GM21723 (cell line): ENCODE data around the gene C19orf73.
"Not testable (repeated sequence)": the region's sequence is repeated elsewhere in the genome, so short reads cannot be mapped to it uniquely, and the experiment has no call there.

Experiments used
- ATAC-seq: cut with Tn5 transposase; IDR thresholded peaks from one replicate; pipeline ENCODE4 v1.9.1; 2021; ENCODE audit warnings: mild to moderate bottlenecking, moderate library complexity; ENCODE audit not compliant: unreplicated experiment

Gene C19orf73

GRCh38 chr19:49123285-49123684, 4.3 kb upstream of the C19orf73 start:
- ATAC-seq, result not testable (repeated sequence)

DNA sequence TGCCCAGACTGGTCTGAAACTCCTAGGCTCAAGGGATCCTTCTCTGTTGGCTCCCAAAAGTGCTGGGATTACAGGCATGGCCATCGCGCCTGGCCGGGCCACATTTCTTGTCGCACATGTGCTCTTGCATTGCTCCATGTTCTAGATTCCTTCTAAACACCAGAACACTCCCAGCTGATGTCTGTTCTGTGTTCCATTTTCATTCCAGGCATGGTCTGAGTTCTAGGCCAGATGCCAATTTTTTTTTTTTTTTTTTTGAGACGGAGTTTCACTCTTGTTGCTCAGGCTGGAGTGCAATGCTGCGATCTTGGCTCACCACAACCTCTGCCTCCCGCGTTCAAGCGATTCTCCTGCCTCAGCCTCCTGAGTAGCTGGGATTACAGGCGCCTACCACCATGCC, 2.9 kb upstream of the C19orf73 start:
- not testable (repeated sequence) for ATAC-seq

GRCh38 chr19:49120868-49121267, 1.9 kb upstream of the C19orf73 start:
- ATAC-seq, result no peak

GRCh38 chr19:49120325-49120683, 1.4 kb upstream of the C19orf73 start:
- no peak for ATAC-seq

DNA sequence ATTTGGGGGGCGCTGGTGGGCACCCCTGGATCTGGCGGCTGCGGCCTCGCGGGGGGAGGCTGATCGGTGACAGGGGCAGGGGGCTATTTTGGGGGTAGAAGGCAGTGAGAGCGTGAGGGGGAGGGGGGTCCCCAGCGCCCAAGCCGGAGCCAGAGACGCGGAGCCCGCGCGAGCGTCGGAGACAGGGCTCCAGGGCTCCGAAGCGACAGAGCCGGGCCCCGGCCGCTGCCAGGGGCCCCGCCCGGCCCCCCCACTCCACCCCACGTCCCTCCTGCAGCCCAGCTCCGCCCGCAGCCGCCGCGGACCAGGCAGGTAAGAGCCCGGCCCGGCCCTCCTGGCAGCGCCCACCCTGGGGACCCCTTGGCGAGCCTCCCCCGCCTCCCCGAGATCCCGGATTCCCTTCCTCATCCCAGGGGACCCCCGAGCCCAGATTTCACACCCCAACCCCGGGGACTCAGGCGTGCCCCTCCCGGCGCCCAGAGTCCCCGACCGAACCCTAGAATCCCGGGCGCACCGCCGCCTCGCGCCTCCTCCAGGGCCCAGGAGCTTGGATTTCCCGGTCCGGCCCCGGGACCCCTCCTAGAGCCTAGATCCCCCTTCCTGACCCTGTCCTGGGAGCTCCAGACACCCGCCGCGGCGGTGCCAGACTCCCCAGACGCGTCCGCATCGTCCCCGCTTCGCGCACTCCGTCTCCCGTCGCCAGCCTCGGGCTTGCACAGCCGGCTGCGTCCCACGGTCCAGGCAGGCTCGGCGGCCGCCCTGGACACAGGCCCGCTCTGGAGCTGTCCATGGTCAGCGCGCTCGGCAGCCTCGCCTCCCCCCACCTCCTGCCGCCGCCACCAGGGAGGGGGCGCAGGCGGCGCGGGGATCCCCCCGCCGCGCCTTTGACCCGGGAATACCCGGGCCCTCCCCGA, 725 bp upstream of the C19orf73 start, which contains the start of gene PPFIA3:
TSS of gene PPFIA3 (plus strand) at position 134 of the 914 bp plus-strand sequence. CDS start 8,330 bp downstream, outside the sequence.
- no peak for ATAC-seq

DNA sequence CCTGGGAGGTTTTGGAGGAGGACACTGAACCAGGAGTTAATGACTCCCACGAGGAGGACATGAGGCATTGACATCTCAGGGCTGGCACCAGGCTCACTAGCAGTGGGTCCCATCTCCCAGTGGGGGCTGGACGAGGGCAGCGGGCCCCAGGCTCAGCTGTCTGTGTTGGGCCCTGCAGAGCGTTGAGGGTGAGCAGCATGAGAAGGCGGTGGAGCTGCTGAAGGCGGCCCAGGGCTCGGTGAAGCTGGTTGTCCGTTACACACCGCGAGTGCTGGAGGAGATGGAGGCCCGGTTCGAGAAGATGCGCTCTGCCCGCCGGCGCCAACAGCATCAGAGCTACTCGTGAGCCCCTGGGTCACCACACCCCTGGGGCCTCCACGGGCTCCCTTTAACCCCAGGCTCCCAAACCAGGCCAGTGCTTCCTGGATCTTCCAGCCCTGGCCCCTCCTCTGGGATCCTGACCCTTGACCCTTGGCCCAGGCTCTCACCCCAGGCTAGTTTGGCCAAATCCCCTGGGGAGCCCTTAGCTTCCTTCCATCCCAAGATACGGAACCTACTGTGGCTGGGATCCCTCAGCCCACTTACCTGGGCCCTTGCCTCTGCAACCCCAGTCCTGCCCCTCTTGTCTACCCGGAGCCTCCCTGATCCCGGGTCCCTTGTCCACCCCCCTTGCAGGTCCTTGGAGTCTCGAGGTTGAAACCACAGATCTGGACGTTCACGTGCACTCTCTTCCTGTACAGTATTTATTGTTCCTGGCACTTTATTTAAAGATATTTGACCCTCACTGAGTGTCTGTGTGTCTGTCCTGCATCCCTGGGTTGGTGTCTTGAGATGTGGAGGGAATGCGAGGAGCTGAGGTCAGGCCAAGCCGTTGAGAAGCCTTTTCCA, 1.0 kb downstream of the C19orf73 start:
- no peak for ATAC-seq

- no peak for ATAC-seq
Observed at GRCh38 chr19:49116544-49116943, 2.4 kb downstream of the C19orf73 start.

GRCh38 chr19:49114630-49115363, 4.1 kb downstream of the C19orf73 start:
- ATAC-seq, result no peak

- peak; percentile 45 for ATAC-seq
Observed at GRCh38 chr19:49113762-49114629, 4.9 kb downstream of the C19orf73 start, which contains the start of gene LIN7B. LIN7B (plus strand) TSS chr19:49114370; CDS start chr19:49114405, 35 bp downstream.

DNA sequence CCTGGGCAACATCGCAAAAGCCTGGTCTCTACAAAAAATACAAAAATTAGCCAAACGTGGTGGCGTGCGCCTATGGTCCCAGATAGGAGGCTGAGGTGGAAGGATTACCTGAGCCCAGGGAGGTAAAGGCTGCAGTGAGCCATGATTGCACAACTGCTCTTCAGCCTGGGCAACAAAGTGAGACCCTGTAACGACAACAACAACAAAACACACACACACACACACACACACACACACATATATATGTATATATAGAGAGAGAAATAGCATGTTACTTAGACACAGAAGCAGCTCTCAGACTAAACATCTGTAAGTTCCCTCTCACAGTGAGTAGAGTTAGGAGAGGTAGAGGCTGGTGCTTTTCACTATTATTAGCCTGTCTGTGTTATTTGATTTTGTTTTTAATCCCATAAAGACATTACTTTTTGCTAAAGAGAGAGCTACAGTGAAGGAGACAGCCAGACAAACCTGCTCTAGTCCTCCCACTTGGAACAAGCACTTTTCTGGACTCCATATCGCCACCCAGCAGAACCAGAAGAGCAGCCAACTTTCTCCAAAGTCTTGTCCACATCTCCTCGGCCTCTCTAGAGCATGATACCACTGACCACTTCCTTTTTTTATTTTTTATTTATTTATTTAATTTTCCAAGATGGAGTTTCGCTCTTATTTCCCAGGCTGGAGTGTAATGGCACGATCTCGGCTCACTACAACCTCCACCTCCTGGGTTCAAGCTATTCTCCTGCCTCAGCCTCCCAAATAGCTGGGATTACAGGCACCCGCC, 7.5 kb downstream of the C19orf73 start:
- no peak for ATAC-seq

GRCh38 chr19:49110567-49110966, 8.4 kb downstream of the C19orf73 start:
- no peak for ATAC-seq

DNA sequence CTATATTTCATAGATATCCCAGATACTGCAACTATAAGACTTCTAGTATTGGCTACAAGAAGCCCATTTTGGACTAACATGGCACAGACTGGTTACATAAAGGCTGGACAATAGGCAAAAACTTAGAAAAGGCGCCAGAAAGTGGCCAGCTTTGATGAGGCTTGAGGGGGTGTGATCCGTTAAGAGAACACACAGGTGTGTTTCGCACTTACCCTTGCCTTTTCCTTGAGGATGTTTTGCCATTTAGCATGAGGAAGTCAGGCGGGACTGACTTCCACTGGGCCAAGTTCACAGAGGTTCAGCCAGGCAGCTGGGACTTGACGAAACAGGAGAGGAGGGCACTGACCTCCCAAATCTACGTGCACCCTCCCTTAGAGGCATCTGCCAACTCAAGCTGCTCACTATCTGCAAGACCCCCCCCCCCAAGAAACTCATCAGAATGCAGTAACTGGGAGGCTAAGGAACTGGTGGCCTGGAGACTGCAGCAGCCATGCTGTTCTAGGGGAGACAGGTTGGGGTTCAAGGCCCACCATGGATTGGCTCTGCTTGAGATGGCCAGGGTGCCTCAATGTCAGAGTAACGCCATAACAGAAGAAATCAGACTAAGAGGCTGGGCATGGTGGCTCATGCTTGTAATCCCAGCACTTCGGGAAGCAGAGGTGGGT, 9.2 kb downstream of the C19orf73 start:
- no peak for ATAC-seq

DNA sequence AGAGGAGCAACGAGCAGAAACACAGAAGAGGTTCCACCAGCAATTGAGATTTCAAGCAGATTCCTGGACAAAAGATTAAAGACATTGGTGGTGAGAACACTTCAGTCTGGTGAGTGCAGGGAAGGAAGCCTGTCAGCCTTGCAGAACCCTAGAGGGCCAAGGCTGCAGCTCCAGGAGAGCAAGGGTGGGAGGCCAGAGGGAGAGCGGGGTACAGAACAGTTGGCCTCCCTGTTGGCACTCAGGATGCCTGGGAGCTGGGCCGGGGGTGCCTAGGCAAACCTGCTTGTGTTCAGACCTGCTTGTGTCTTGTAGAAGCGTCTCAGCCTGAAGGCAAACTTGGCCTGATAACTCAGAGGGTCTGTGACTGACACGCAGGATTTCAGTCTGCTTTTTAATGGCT, 9.9 kb downstream of the C19orf73 start:
- ATAC-seq, result no peak

DNA sequence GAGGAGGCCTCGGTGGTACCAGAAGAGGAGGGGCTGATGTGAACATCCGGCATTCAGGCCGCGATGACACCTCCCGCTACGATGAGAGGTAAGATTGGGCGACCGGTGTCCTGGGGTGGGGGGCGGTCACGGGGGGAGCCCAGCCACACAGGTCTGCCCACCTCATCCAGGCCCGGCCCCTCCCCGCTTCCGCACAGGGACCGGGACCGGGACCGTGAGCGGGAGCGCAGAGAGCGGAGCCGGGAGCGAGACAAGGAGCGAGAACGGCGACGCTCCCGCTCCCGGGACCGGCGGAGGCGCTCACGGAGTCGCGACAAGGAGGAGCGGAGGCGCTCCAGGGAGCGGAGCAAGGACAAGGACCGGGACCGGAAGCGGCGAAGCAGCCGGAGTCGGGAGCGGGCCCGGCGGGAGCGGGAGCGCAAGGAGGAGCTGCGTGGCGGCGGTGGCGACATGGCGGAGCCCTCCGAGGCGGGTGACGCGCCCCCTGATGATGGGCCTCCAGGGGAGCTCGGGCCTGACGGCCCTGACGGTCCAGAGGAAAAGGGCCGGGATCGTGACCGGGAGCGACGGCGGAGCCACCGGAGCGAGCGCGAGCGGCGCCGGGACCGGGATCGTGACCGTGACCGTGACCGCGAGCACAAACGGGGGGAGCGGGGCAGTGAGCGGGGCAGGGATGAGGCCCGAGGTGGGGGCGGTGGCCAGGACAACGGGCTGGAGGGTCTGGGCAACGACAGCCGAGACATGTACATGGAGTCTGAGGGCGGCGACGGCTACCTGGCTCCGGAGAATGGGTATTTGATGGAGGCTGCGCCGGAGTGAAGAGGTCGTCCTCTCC, 11.1 kb downstream of the C19orf73 start:
- no peak for ATAC-seq

DNA sequence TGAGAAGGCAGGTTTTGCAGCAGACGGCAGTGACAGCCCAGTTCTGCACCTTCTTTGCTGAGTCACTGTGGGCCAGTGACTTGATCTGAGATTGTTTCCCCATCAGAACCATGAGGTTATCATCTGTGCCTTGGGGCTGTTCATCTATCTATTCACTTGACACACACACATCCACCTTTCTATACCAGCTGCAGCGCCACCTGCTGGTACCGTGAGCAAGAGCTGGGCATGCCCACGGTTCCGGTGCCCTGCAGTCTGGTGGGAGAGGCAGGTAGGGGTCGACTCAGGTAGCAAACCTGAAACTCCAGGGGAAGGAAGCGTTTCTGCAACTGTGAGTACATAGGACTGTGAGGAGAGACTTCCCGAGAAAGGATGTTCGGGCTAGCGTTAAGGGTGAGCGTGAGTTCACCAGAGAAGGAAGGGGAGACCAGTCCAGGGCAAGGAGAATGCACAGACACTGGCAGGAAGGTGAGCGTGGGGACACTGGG, 12.3 kb downstream of the C19orf73 start:
- no peak for ATAC-seq

- no peak for ATAC-seq
Observed at GRCh38 chr19:49104229-49104864, 14.6 kb downstream of the C19orf73 start.
